Esophagus muscularis mucosa (tissue), 4 donors: ENCODE data around the gene MYADML2. TPM values are rescaled to one million over a fixed set of nuclear protein-coding genes. Genes with fewer than 3 reads are reported as not detected.

ENCODE experiments used
- DNase-seq: peaks from one replicate; pipeline ENCODE4 v3.0.0-alpha.2; 2017; ENCODE audit errors: extremely low spot score
- H3K27ac ChIP-seq, 4 donors: fragments of 200-600 bp; sonication (generic); replicated peaks in 1 of 4; 1 replicate in 3 of 4; 2 replicates in 1 of 4; pipeline ENCODE4 v1.5.1; 2016 to 2019; ENCODE audit warnings: mild to moderate bottlenecking in 1 of 4
- H3K27me3 ChIP-seq, 4 donors: fragments of 200-600 bp; sonication (generic); one replicate each; pipeline versions ENCODE4 v1.5.1 to v1.6.0; 2016 to 2019
- H3K36me3 ChIP-seq, 4 donors: fragments of 200-600 bp; sonication (generic); one replicate each; pipeline ENCODE4 v1.5.1; 2016 to 2019
- H3K4me1 ChIP-seq, 4 donors: fragments of 200-600 bp; sonication (generic); one replicate each; pipeline ENCODE4 v1.5.1; 2016 to 2019
- H3K4me3 ChIP-seq, 4 donors: fragments of 200-600 bp; sonication (generic); 1 replicate in 2 of 4; 2 replicates in 2 of 4; pipeline ENCODE4 v1.5.1; 2016 to 2019; ENCODE audit warnings: mild to moderate bottlenecking in 4 of 4, moderate library complexity in 1 of 4
- H3K9me3 ChIP-seq, 4 donors: fragments of 200-600 bp; sonication (generic); 1 replicate in 3 of 4; 2 replicates in 1 of 4; pipeline ENCODE4 v1.5.1; 2016 to 2019
- EP300 ChIP-seq: sonication (generic); formaldehyde crosslinking; IDR thresholded peaks from one replicate; pipeline ENCODE4 v1.6.1; 2017; ENCODE audit warnings: antibody characterized with exemption
- POLR2A ChIP-seq: fragments of 450-650 bp; IDR thresholded peaks from one replicate; pipeline ENCODE4 v1.6.1; 2017; ENCODE audit warnings: antibody characterized with exemption, moderate library complexity, mild to moderate bottlenecking, low read depth
- POLR2AphosphoS5 ChIP-seq, 2 donors: sonication (generic); formaldehyde crosslinking; IDR thresholded peaks; one replicate each; pipeline ENCODE4 v1.6.1; 2017; ENCODE audit warnings: antibody characterized with exemption in 2 of 2
- WGBS: methylation state at CpG from one replicate; pipeline ENCODE4 v1.1.5; 2018; 5-methylcytosine and 5-hydroxymethylcytosine counted together
- intact Hi-C: fragments of 100-400 bp; cut with DNase I; formaldehyde crosslinking; loops from one replicate; pipeline ENCODE4 v1.15.1; 2023
- total RNA-seq, 4 donors: library from RNA; depleted of rRNA; stranded (reverse); fragments of >200 nt; gene quantifications; one replicate each; pipeline versions ENCODE4 v1.1.0 to v1.2.1, GENCODE V29; 2016
- TF ChIP-seq, protein P1 (sequence below), 3 experiments: fragments of 200-600 bp in 2 of 3; fragments of 450-650 bp in 1 of 3; sonication (generic) in 2 of 3; IDR thresholded peaks; one replicate each; pipeline ENCODE4 v1.5.1; 2017 to 2019; ENCODE audit warnings: antibody characterized with exemption in 3 of 3, mild to moderate bottlenecking in 2 of 3, moderate library complexity in 1 of 3

Gene MYADML2
- total RNA-seq, 4 donors from 2014 or later = not detected

DNA sequence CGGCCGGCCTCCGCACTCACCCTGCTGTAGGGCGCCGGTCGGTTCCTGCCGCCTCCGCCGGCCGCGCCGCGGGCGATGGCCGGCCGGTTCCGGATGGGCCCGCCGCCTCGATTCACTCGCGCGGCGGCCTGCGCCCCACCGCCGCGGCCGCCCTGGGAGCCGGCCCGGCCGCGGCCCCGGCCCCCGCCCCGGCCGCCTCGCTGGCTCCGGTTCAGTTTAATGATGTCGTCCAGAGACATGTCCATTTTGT lies 55.8 kb downstream of the MYADML2 start:
- Histone ChIP-seq H3K27ac (peak overlapping the region; percentile 93 to 98 (median 95)), H3K4me3 (peak overlapping the region; percentile 86 to 100 (median 98)), H3K9me3 (no peaks in the 10 kb centered on the region), H3K4me1 (peaks cover 26 to 43% (median 32%) of the 10 kb centered on the region in 4 donors), H3K36me3 (peaks cover 35 to 66% (median 63%) of the 10 kb centered on the region in 4 donors), H3K27me3 (no peaks in the 10 kb centered on the region)
- intact Hi-C loops = no loop called here
- no peak for DNase-seq
- no CpG with 5 or more reads among the region's 40 CpGs for WGBS
- TF ChIP-seq POLR2A = no peak
- TF ChIP-seq POLR2AphosphoS5 (IDR thresholded peaks at IDR 0.05) = no peak
- TF ChIP-seq EP300 = no peak
- TF ChIP-seq, protein P1, sequence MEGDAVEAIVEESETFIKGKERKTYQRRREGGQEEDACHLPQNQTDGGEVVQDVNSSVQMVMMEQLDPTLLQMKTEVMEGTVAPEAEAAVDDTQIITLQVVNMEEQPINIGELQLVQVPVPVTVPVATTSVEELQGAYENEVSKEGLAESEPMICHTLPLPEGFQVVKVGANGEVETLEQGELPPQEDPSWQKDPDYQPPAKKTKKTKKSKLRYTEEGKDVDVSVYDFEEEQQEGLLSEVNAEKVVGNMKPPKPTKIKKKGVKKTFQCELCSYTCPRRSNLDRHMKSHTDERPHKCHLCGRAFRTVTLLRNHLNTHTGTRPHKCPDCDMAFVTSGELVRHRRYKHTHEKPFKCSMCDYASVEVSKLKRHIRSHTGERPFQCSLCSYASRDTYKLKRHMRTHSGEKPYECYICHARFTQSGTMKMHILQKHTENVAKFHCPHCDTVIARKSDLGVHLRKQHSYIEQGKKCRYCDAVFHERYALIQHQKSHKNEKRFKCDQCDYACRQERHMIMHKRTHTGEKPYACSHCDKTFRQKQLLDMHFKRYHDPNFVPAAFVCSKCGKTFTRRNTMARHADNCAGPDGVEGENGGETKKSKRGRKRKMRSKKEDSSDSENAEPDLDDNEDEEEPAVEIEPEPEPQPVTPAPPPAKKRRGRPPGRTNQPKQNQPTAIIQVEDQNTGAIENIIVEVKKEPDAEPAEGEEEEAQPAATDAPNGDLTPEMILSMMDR (IDR thresholded peaks at IDR 0.05) = no peak

DNA sequence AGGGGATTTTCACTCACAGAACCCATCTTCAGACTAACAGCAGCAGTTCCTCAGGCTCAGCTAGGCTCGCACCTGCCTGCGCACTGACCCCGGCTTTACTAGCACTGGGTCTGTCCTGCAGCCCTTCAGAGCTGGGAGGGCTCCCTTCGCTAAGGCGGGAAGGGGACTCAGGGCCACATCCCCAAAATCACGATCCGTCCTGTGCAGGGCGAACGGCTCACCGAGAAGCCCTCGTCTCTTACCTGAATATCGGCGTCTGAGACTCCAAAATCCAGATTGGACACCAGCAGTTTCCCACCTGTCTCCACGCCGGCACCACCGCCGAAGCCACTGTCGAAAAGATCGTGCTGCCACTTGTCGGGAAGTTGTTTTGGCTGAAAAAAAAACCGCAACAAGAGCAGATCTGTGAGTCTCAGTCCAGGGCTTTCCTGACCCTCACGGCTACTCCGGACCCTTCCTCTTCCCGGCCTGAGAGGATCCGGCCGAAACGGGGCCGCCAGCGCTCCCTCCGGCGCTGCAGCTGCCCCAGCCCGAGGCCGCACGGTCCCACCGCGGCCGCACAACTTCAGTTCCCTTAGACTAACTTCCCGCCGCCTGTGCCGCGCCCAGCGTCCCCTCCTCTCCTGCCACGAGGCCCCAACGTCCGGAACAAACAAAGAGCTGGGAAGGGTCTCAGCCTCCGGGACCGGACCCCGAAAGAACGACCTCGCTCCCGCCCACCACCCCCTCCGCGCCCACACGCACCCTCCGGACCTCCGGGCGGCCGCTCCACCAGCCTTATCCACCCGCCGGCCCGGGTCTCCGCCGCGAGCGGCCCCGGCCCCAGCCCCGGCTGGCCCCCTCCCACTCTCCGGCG lies 56.4 kb downstream of the MYADML2 start:
- WGBS = 24% methylated on average over 20 of the region's 69 CpGs
- no peak for DNase-seq
- Histone ChIP-seq H3K4me1 (peaks cover 26 to 43% (median 32%) of the 10 kb centered on the region in 4 donors), H3K9me3 (no peaks in the 10 kb centered on the region), H3K4me3 (peak overlapping the region; percentile 86 to 100 (median 98)), H3K27me3 (no peaks in the 10 kb centered on the region), H3K36me3 (peaks cover 34 to 66% (median 63%) of the 10 kb centered on the region in 4 donors), H3K27ac (peak overlapping the region; percentile 93 to 98 (median 95))
- TF ChIP-seq EP300 = no peak
- no peak for TF ChIP-seq POLR2A
- no peak for TF ChIP-seq POLR2AphosphoS5 (IDR thresholded peaks at IDR 0.05)
- TF ChIP-seq, protein P1 (IDR thresholded peaks at IDR 0.05) = no peak
- intact Hi-C loops = no loop called here

Other genes with a start within 250 kb of the MYADML2 start
- 10 to 100 TPM; 24.5 to 47.9 (median 39.2) TPM for gene MRPL12, start 243.9 kb downstream of the MYADML2 start, total RNA-seq
- gene SLC25A10, start 234.9 kb downstream of the MYADML2 start, total RNA-seq = 1 to 10 TPM; 2.1 to 5.5 (median 4.8) TPM
- gene GCGR, start 143.1 kb downstream of the MYADML2 start, total RNA-seq = under 1 TPM in 2 of 4 donors, not detected in 2; 0.17 to 0.40 TPM
- gene MCRIP1, start 113.9 kb downstream of the MYADML2 start, total RNA-seq = 100 to 1,000 TPM in 3 of 4 donors, 10 to 100 TPM in 1; 83.5 to 146 (median 114) TPM
- not detected for gene PPP1R27, start 112.2 kb downstream of the MYADML2 start, total RNA-seq
- 100 to 1,000 TPM; 269 to 334 (median 313) TPM for gene P4HB, start 86.7 kb downstream of the MYADML2 start, total RNA-seq
- gene ARHGDIA, start 75.9 kb downstream of the MYADML2 start, total RNA-seq = 100 to 1,000 TPM; 115 to 229 (median 202) TPM
- gene ALYREF, start 55.6 kb downstream of the MYADML2 start, total RNA-seq = 10 to 100 TPM; 44.0 to 67.7 (median 56.5) TPM
- gene ANAPC11, start 55.5 kb downstream of the MYADML2 start, total RNA-seq = 100 to 1,000 TPM; 131 to 139 (median 135) TPM
- gene NPB, start 45.0 kb downstream of the MYADML2 start, total RNA-seq = 1 to 10 TPM in 1 of 4 donors, under 1 TPM in 1, not detected in 2; 0.78 to 1.8 TPM
- gene PCYT2, start 35.8 kb downstream of the MYADML2 start, total RNA-seq = 10 to 100 TPM; 27.4 to 38.7 (median 33.3) TPM
- gene SIRT7, start 29.1 kb downstream of the MYADML2 start, total RNA-seq = 10 to 100 TPM; 13.9 to 27.0 (median 19.9) TPM
- gene MAFG, start 19.5 kb downstream of the MYADML2 start, total RNA-seq = 10 to 100 TPM; 23.7 to 41.7 (median 33.6) TPM
- gene PYCR1, start 9.9 kb downstream of the MYADML2 start, total RNA-seq = 1 to 10 TPM; 2.1 to 6.5 (median 4.6) TPM
- gene NOTUM, start 14.0 kb upstream of the MYADML2 start, total RNA-seq = under 1 TPM in 1 of 4 donors, not detected in 3; 0.83 TPM
- 10 to 100 TPM; 15.9 to 18.4 (median 17.3) TPM for gene ASPSCR1, start 30.4 kb upstream of the MYADML2 start, total RNA-seq
- 100 to 1,000 TPM in 2 of 4 donors, 10 to 100 TPM in 2; 62.5 to 109 (median 95.5) TPM for gene CENPX, start 75.6 kb upstream of the MYADML2 start, total RNA-seq
- gene LRRC45, start 76.1 kb upstream of the MYADML2 start, total RNA-seq = 10 to 100 TPM in 2 of 4 donors, 1 to 10 TPM in 2; 6.6 to 15.8 (median 11.5) TPM
- 1 to 10 TPM; 1.8 to 2.5 (median 2.2) TPM for gene RAC3, start 84.4 kb upstream of the MYADML2 start, total RNA-seq
- 100 to 1,000 TPM in 2 of 4 donors, 10 to 100 TPM in 2; 78.6 to 135 (median 102) TPM for gene DCXR, start 90.5 kb upstream of the MYADML2 start, total RNA-seq
- gene RFNG, start 104.6 kb upstream of the MYADML2 start, total RNA-seq = 10 to 100 TPM; 32.4 to 54.8 (median 42.5) TPM
- gene GPS1, start 104.7 kb upstream of the MYADML2 start, total RNA-seq = 100 to 1,000 TPM in 2 of 4 donors, 10 to 100 TPM in 2; 64.4 to 108 (median 85.4) TPM
- gene DUS1L, start 118.6 kb upstream of the MYADML2 start, total RNA-seq = 10 to 100 TPM; 42.2 to 77.1 (median 52.6) TPM
- 10 to 100 TPM; 30.3 to 63.6 (median 44.8) TPM for gene FASN, start 151.0 kb upstream of the MYADML2 start, total RNA-seq